ENCODE measurements around the gene ESYT1.

The ESYT1 gene

DNA sequence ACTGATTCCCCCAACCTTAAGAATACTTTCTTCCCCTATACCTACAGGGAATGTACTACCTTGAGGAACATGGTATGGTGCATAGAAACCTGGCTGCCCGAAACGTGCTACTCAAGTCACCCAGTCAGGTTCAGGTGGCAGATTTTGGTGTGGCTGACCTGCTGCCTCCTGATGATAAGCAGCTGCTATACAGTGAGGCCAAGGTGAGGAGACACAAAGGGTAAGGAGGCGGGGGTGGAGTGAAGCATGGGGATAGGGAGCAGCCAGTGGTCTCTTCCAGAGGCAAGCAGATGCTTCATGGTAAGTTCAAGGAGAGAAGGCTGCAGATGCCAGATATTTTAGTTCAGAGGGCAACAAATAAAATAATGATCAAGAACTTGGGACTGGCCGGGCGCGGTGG, 30.3 kb upstream of the ESYT1 start:
- TF ChIP-seq GATA3 (IDR thresholded peaks at IDR 0.05; ENCODE audit: low read depth, low read length): no peak
- TF ChIP-seq GATA2 (IDR thresholded peaks at IDR 0.05; ENCODE audit: low read depth, low read length): no peak

DNA sequence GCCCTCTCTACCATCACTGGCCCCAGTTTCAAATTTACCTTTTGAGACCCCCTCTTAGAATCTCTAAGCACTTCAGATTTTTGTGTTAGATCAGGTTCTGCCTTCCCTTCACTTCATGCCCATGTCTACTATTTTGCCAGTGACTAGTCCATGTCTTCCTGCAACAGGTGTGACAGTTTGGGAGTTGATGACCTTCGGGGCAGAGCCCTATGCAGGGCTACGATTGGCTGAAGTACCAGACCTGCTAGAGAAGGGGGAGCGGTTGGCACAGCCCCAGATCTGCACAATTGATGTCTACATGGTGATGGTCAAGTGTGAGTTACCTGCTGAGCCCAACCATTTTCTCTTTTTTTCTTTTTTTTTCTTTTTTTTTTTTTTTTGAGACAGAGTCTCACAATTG, 29.5 kb upstream of the ESYT1 start:
- TF ChIP-seq GATA2 (IDR thresholded peaks at IDR 0.05; ENCODE audit: low read depth, low read length): no peak
- no peak for TF ChIP-seq GATA3 (IDR thresholded peaks at IDR 0.05; ENCODE audit: low read depth, low read length)

DNA sequence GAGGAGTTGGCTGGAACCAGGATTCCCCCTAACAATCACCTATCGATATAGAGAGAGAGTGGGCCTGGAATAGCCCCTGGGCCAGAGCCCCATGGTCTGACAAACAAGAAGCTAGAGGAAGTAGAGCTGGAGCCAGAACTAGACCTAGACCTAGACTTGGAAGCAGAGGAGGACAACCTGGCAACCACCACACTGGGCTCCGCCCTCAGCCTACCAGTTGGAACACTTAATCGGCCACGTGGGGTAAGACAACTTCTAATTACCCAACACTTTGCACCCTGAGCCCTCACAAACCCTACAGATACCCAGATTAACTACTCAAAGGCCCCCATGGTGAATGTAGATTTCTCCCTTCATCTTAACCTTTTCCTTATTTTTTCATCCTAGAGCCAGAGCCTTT, 28.3 kb upstream of the ESYT1 start:
- TF ChIP-seq GATA3 (IDR thresholded peaks at IDR 0.05; ENCODE audit: low read depth, low read length): no peak

DNA sequence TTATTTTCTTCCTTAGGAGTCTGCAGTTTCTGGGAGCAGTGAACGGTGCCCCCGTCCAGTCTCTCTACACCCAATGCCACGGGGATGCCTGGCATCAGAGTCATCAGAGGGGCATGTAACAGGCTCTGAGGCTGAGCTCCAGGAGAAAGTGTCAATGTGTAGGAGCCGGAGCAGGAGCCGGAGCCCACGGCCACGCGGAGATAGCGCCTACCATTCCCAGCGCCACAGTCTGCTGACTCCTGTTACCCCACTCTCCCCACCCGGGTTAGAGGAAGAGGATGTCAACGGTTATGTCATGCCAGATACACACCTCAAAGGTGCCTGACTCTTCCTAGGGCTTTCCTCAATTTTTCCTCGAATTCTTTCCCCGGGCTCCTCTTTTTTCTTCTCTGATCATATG, 27.0 kb upstream of the ESYT1 start:
- TF ChIP-seq GATA3 (IDR thresholded peaks at IDR 0.05; ENCODE audit: low read depth, low read length) (no peak), GATA2 (IDR thresholded peaks at IDR 0.05; ENCODE audit: low read depth, low read length) (no peak)

DNA sequence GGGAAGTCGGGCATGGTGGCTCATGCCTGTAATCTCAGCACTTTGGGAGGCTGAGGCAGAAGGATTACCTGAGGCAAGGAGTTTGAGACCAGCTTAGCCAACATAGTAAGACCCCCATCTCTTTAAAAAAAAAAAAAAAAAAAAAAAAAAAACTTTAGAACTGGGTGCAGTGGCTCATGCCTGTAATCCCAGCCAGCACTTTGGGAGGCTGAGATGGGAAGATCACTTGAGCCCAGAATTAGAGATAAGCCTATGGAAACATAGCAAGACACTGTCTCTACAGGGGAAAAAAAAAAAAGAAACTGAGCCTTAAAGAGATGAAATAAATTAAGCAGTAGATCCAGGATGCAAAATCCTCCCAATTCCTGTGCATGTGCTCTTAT, 25.4 kb upstream of the ESYT1 start:
- TF ChIP-seq GATA2 (IDR thresholded peaks at IDR 0.05; ENCODE audit: low read depth, low read length): no peak
- TF ChIP-seq GATA3 (IDR thresholded peaks at IDR 0.05; ENCODE audit: low read depth, low read length): no peak

DNA sequence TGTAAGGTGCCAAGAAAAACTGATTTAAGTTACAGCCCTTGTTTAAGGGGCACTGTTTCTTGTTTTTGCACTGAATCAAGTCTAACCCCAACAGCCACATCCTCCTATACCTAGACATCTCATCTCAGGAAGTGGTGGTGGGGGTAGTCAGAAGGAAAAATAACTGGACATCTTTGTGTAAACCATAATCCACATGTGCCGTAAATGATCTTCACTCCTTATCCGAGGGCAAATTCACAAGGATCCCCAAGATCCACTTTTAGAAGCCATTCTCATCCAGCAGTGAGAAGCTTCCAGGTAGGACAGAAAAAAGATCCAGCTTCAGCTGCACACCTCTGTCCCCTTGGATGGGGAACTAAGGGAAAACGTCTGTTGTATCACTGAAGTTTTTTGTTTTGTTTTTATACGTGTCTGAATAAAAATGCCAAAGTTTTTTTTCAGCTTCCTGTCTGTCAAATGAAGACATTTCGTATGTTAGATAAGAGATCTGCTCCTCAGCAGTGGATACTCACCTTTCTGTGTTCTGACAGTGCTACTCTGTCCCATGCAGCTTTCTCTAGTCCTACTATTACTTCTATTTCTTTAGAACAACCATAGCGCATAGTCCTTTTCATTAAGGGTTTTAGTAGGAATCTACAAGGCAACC, 24.9 kb upstream of the ESYT1 start:
- no peak for TF ChIP-seq GATA2 (IDR thresholded peaks at IDR 0.05; ENCODE audit: low read depth, low read length)
- no peak for TF ChIP-seq GATA3 (IDR thresholded peaks at IDR 0.05; ENCODE audit: low read depth, low read length)

DNA sequence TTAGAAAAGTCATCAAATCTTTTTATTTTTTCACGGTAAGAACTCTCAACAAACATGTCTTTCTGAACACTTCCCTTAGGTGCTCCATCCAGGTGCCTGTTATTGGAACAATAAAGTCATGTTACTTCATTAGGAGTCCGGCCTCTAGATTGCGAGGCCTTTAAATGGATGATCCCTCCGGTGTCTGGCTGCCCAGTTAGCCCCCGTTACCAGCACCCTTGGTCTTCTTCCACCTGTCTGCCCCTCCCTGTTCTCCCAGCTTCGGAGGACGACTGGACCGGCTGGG, 24.3 kb upstream of the ESYT1 start:
- TF ChIP-seq GATA3 (IDR thresholded peaks at IDR 0.05; ENCODE audit: low read depth, low read length) (no peak), GATA2 (IDR thresholded peaks at IDR 0.05; ENCODE audit: low read depth, low read length) (no peak)

DNA sequence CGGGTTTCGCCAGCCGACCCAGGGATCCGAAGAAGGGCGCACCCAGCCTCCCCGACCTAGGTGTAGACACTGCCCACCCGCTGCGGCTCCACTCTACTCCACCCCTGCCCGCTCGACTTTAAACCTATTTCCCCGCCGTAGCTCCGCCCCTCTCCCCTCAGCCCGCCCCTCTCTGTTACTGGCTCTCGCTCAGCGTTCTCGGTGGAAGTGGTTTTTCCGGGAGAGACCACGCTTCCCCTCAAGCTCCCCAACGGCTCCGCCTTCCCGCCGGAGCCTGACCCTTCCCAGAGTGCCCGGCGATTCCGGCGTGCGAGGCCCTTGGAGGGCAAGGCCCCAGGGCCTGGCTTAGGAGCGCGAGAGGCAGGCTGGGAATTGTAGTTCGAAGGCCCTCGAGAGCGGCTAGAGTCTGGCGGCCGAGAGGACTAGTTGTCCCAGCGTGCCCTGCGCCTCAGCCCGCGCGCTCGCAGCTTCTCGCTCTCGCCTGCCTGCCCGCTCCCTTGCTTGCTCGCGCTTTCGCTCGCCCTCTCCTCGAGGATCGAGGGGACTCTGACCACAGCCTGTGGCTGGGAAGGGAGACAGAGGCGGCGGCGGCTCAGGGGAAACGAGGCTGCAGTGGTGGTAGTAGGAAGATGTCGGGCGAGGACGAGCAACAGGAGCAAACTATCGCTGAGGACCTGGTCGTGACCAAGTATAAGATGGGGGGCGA, 23.8 kb upstream of the ESYT1 start, which contains the start of gene PA2G4:
Gene PA2G4 (plus strand): TSS at position 451 of the 706 bp plus-strand sequence. CDS start 179 bp downstream, at position 630.
- no peak for TF ChIP-seq GATA3 (IDR thresholded peaks at IDR 0.05; ENCODE audit: low read depth, low read length)
- TF ChIP-seq GATA2 (IDR thresholded peaks at IDR 0.05; ENCODE audit: low read depth, low read length): no peak

DNA sequence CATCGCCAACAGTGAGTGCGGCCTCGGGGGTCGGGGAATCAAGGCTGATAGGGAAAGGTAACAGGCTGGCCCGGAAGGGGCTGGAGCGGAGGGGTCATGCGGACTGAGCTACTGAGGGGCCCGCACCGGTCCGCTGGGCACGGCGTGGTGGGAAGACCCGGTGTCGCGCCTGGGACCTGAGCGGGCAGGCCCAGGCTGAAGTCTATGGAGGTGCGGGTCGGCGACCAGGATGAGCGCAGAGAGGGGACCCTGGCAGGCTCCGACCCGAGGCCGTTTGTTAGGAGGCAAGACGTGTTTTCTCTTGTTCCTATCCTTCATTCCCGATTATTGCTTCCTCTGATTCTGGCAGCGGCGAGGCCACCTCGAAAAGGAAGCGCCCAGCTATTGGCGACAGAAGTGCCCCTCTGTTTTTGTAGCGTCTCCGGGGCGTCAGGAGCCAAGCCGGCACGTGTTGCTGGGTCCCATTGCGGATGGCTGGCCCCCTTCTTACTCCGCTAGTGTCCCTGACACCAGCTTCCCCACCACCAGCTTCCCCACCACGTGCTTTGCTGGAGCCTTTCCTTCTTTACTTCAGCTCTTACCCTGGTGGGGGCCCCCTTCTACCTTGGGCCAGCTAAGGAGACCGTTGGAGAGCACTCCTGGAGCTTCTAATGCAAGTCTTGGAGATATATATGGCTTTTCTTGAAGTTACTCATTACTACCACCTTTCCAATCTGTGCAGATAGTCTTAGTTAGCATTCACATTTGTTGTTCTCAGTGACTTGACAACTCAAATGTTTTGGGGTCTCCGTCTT, 23.1 kb upstream of the ESYT1 start:
- TF ChIP-seq GATA2 (IDR thresholded peaks at IDR 0.05; ENCODE audit: low read depth, low read length): no peak
- TF ChIP-seq GATA3 (IDR thresholded peaks at IDR 0.05; ENCODE audit: low read depth, low read length): no peak

DNA sequence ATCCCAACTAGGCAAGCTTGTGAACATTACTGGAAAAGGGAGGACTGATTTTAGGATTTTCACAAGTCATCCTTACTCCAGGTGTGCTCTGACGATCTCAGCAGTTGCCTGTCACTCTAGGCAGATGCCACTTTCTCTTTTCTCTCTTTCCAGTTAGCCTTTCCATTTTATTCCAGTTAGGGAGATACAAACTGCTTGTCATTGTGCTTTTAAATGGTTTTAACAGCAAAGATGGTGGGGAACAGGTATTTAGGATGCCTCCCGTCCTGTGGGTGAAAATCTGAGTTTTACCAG, 22.5 kb upstream of the ESYT1 start:
- TF ChIP-seq GATA3 (IDR thresholded peaks at IDR 0.05; ENCODE audit: low read depth, low read length) (no peak), GATA2 (IDR thresholded peaks at IDR 0.05; ENCODE audit: low read depth, low read length) (no peak)

DNA sequence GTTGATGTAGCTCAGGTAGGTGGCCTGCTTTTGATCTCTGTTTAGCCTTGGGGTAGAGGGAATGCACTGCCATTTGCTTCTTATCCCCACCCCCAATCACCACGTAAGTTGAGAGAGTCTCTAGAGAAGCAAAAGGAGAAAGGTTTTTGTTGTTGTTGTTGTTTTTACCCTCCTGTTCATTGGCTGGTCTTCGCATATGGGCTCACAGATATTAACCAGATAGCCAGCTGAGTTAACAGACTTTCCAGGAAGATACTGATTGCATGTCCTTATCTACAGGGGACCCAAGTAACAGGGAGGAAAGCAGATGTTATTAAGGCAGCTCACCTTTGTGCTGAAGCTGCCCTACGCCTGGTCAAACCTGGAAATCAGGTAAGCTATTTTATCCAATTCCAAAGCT, 20.8 kb upstream of the ESYT1 start:
- TF ChIP-seq GATA3 (IDR thresholded peaks at IDR 0.05; ENCODE audit: low read depth, low read length) (no peak), GATA2 (IDR thresholded peaks at IDR 0.05; ENCODE audit: low read depth, low read length) (no peak)

DNA sequence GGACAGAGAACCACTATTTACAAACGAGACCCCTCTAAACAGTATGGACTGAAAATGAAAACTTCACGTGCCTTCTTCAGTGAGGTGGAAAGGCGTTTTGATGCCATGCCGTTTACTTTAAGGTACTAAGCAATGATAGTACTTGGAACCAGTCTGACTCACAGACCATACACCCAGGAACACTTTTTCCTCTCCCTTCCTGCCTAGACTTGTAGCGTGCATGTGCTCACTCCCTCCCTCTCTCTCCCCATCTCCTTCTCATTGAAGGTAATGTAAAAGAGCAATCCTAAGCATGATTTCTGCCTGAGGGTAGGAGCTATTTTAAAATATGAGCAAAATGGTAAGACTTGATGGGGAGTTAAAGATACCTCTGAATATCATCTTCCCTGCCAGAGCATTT, 17.5 kb upstream of the ESYT1 start:
- no peak for TF ChIP-seq GATA2 (IDR thresholded peaks at IDR 0.05; ENCODE audit: low read depth, low read length)
- no peak for TF ChIP-seq GATA3 (IDR thresholded peaks at IDR 0.05; ENCODE audit: low read depth, low read length)

DNA sequence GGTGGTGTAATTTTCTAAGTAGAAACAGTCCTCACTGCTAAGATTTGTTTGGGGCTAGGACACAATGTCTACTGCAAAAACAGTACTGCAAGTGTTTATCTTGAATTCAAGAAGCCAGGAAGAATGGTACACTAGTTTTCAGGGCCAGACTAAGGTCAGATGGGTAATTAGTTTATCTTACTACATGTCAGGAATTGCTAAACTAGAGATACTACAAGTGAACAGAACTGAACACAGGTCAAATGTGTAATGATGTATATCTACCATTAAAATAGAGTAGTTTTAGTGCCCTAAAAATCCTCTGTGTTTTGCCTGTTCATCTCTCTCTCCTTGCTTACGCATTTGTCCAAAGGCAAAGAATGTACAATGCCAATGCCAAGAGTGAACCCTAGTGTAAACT, 14.0 kb upstream of the ESYT1 start:
- no peak for TF ChIP-seq GATA3 (IDR thresholded peaks at IDR 0.05; ENCODE audit: low read depth, low read length)
- TF ChIP-seq GATA2 (IDR thresholded peaks at IDR 0.05; ENCODE audit: low read depth, low read length): no peak

DNA sequence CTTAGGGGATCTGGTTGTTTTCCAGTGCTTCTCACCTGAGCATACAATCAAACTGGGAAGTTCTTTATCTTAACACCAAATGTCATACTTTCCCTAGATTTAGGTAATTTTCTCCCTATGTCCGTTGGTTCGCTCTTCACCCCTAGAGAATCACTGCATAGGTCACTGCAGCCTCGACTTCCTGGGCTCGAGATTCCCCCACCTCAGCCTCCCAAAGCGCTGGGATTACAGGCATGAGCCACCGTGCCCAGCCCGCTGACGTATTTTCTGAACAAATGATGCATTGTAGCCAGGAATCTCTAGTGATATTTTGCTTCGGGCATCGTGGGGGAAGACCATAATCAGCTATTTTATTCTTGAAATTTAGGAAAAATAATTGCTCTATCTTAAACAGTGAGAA, 12.7 kb upstream of the ESYT1 start:
- TF ChIP-seq GATA3 (IDR thresholded peaks at IDR 0.05; ENCODE audit: low read depth, low read length) (no peak), GATA2 (IDR thresholded peaks at IDR 0.05; ENCODE audit: low read depth, low read length) (no peak)
